Breast epithelium (tissue), 4 donors: ENCODE results near the gene FBXO15. TPM values are rescaled to one million over a fixed set of nuclear protein-coding genes. Genes with fewer than 3 reads are reported as not detected.

Source experiments
- DNase-seq, 2 donors: peaks; one replicate each; pipeline ENCODE4 v3.0.0-alpha.2; 2019; ENCODE audit warnings: low spot score in 2 of 2
- H3K27ac ChIP-seq, 2 donors: fragments of 200-600 bp; sonication (generic) in 1 of 2; one replicate each; pipeline ENCODE4 v1.5.1; 2016 to 2019; ENCODE audit warnings: mild to moderate bottlenecking in 1 of 2
- H3K27me3 ChIP-seq, 2 donors: fragments of 200-600 bp; sonication (generic) in 1 of 2; one replicate each; pipeline versions ENCODE4 v1.5.1 to v1.6.0; 2017 to 2019; ENCODE audit warnings: control low read depth in 1 of 2, mild to moderate bottlenecking in 1 of 2
- H3K36me3 ChIP-seq: fragments of 200-600 bp; one replicate; pipeline ENCODE4 v1.5.1; 2019
- H3K4me1 ChIP-seq, 2 donors: fragments of 200-600 bp; sonication (generic); one replicate each; pipeline ENCODE4 v1.5.1; 2016 to 2019; ENCODE audit warnings: control low read depth in 1 of 2
- H3K4me3 ChIP-seq, 3 donors: fragments of 200-600 bp; sonication (generic); 1 replicate in 2 of 3; 2 replicates in 1 of 3; pipeline ENCODE4 v1.5.1; 2016 to 2019; ENCODE audit warnings: mild to moderate bottlenecking in 3 of 3, moderate library complexity in 2 of 3
- H3K9me3 ChIP-seq, 2 donors: fragments of 200-600 bp; sonication (generic) in 1 of 2; one replicate each; pipeline ENCODE4 v1.5.1; 2016 to 2019; ENCODE audit warnings: control low read depth in 1 of 2
- CTCF ChIP-seq, 3 donors: fragments of 450-650 bp; IDR thresholded peaks; one replicate each; pipeline ENCODE4 v1.5.1; 2016 to 2017; ENCODE audit warnings: antibody characterized with exemption in 3 of 3, mild to moderate bottlenecking in 3 of 3, moderate library complexity in 3 of 3
- POLR2A ChIP-seq: fragments of 450-650 bp; IDR thresholded peaks from one replicate; pipeline ENCODE4 v1.6.1; 2016; ENCODE audit warnings: antibody characterized with exemption, mild to moderate bottlenecking, moderate library complexity
- POLR2AphosphoS5 ChIP-seq, 3 donors: sonication (generic); formaldehyde crosslinking; IDR thresholded peaks; one replicate each; pipeline ENCODE4 v1.6.1; 2017; ENCODE audit warnings: antibody characterized with exemption in 3 of 3
- intact Hi-C: fragments of 100-400 bp; cut with DNase I; formaldehyde crosslinking; loops from one replicate; pipeline ENCODE4 v1.15.1; 2023; ENCODE audit warnings: low total_unique reads
- total RNA-seq, 3 donors: library from RNA; depleted of rRNA; stranded (reverse); fragments of >200 nt; gene quantifications; one replicate each; pipeline ENCODE4 v1.1.0, GENCODE V29; 2016

The FBXO15 gene
- total RNA-seq, 3 donors from 2014 or later, result 0.64 to 1.3 (median 0.73) TPM

GRCh38 chr18:74116633-74117554 is 30.7 kb downstream of the FBXO15 start:
- no peaks in the 10 kb centered on the region for H3K4me1 ChIP-seq
- DNase-seq, result no peak
- H3K36me3 ChIP-seq, result no peaks in the 10 kb centered on the region
- TF ChIP-seq CTCF (IDR thresholded peaks at IDR 0.05) (peak in 2 of 3 donors; percentile 18 to 23), POLR2AphosphoS5 (IDR thresholded peaks at IDR 0.05) (no peak)
- no peak overlapping the region for H3K27ac ChIP-seq
- H3K9me3 ChIP-seq, result no peaks in the 10 kb centered on the region
- intact Hi-C loops, result loop anchor here (5.0 kb wide), 1 partner anchor 1350 kb away; no protein-coding TSS in a partner anchor
- no peaks in the 10 kb centered on the region for H3K27me3 ChIP-seq
- no peak overlapping the region for H3K4me3 ChIP-seq

GRCh38 chr18:74115046-74115445 is 32.6 kb downstream of the FBXO15 start:
- TF ChIP-seq CTCF (IDR thresholded peaks at IDR 0.05) (no peak), POLR2AphosphoS5 (IDR thresholded peaks at IDR 0.05) (no peak), POLR2A (no peak)
- Histone ChIP-seq H3K9me3 (no peaks in the 10 kb centered on the region), H3K4me1 (no peaks in the 10 kb centered on the region), H3K27me3 (no peaks in the 10 kb centered on the region), H3K4me3 (no peak overlapping the region), H3K36me3 (no peaks in the 10 kb centered on the region), H3K27ac (no peak overlapping the region)
- DNase-seq, result no peak
- intact Hi-C loops, result loop anchor here (5.0 kb wide), 1 partner anchor 1352 kb away; no protein-coding TSS in a partner anchor

GRCh38 chr18:74114116-74114515 is 33.5 kb downstream of the FBXO15 start:
- Histone ChIP-seq H3K27me3 (no peaks in the 10 kb centered on the region), H3K36me3 (no peaks in the 10 kb centered on the region), H3K9me3 (peaks cover 0 to 4% of the 10 kb centered on the region in 2 donors), H3K4me3 (no peak overlapping the region), H3K27ac (no peak overlapping the region), H3K4me1 (no peaks in the 10 kb centered on the region)
- intact Hi-C loops, result no loop called here
- no peak for TF ChIP-seq CTCF (IDR thresholded peaks at IDR 0.05)
- TF ChIP-seq POLR2A, result no peak
- TF ChIP-seq POLR2AphosphoS5 (IDR thresholded peaks at IDR 0.05), result no peak
- DNase-seq, result no peak

- H3K4me3 ChIP-seq, result no peak overlapping the region
- H3K27ac ChIP-seq, result no peak overlapping the region
- DNase-seq, result no peak
- intact Hi-C loops, result no loop called here
- H3K9me3 ChIP-seq, result peaks cover 0 to 8% of the 10 kb centered on the region in 2 donors
- no peak for TF ChIP-seq POLR2A
- no peak for TF ChIP-seq POLR2AphosphoS5 (IDR thresholded peaks at IDR 0.05)
- TF ChIP-seq CTCF (IDR thresholded peaks at IDR 0.05), result no peak
- no peaks in the 10 kb centered on the region for H3K36me3 ChIP-seq
- no peaks in the 10 kb centered on the region for H3K4me1 ChIP-seq
- no peaks in the 10 kb centered on the region for H3K27me3 ChIP-seq
Measured at GRCh38 chr18:74113711-74114110, 33.9 kb downstream of the FBXO15 start.

GRCh38 chr18:74110976-74111375 is 36.7 kb downstream of the FBXO15 start:
- no peak overlapping the region for H3K27ac ChIP-seq
- no peak overlapping the region for H3K4me3 ChIP-seq
- intact Hi-C loops, result no loop called here
- no peaks in the 10 kb centered on the region for H3K36me3 ChIP-seq
- TF ChIP-seq POLR2AphosphoS5 (IDR thresholded peaks at IDR 0.05), result no peak
- TF ChIP-seq CTCF (IDR thresholded peaks at IDR 0.05), result no peak
- TF ChIP-seq POLR2A, result no peak
- H3K27me3 ChIP-seq, result no peaks in the 10 kb centered on the region
- peaks cover 0 to 21% of the 10 kb centered on the region in 2 donors for H3K9me3 ChIP-seq
- H3K4me1 ChIP-seq, result no peaks in the 10 kb centered on the region
- DNase-seq, result no peak
